ENCODE results near the gene NOL4.

Gene NOL4

GRCh38 chr18:34219651-34220050 is 5.1 kb downstream of the NOL4 start:
- TF ChIP-seq SIN3A (IDR thresholded peaks at IDR 0.05; ENCODE audit: borderline replicate concordance, insufficient read depth, low read length), result no peak

DNA sequence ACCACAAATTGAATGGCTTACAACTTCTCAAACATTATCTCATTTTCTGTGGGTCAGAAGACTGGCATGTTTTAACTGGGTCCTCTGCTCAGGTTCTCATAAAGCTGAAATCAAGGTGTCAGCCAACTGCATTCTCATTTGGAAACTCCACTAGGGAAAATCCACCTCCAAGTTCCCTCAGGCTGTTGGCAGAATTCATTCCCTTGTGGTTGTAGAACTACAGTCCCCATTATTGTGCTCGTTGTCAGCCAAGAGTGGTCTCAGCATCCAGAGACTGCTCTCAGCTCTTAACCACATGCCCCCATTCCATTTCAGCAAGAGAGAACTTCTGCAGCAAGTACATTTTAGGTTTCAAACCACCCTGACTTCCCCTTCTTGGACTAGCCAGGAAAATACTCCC is 12.2 kb downstream of the NOL4 start:
- no peak for TF ChIP-seq FOXP2 (optimal IDR thresholded peaks at IDR 0.05; ENCODE audit: borderline replicate concordance, extremely low read depth, extremely low read length, insufficient read depth)
- TF ChIP-seq POLR2AphosphoS5 (IDR thresholded peaks at IDR 0.05; ENCODE audit: low read depth, low read length), result no peak
- TF ChIP-seq, protein P1, sequence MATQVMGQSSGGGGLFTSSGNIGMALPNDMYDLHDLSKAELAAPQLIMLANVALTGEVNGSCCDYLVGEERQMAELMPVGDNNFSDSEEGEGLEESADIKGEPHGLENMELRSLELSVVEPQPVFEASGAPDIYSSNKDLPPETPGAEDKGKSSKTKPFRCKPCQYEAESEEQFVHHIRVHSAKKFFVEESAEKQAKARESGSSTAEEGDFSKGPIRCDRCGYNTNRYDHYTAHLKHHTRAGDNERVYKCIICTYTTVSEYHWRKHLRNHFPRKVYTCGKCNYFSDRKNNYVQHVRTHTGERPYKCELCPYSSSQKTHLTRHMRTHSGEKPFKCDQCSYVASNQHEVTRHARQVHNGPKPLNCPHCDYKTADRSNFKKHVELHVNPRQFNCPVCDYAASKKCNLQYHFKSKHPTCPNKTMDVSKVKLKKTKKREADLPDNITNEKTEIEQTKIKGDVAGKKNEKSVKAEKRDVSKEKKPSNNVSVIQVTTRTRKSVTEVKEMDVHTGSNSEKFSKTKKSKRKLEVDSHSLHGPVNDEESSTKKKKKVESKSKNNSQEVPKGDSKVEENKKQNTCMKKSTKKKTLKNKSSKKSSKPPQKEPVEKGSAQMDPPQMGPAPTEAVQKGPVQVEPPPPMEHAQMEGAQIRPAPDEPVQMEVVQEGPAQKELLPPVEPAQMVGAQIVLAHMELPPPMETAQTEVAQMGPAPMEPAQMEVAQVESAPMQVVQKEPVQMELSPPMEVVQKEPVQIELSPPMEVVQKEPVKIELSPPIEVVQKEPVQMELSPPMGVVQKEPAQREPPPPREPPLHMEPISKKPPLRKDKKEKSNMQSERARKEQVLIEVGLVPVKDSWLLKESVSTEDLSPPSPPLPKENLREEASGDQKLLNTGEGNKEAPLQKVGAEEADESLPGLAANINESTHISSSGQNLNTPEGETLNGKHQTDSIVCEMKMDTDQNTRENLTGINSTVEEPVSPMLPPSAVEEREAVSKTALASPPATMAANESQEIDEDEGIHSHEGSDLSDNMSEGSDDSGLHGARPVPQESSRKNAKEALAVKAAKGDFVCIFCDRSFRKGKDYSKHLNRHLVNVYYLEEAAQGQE (IDR thresholded peaks at IDR 0.05; ENCODE audit: insufficient read depth in 1 of 2, low read depth in 2 of 2, low read length in 2 of 2), result no peak
- TF ChIP-seq SIN3A (IDR thresholded peaks at IDR 0.05; ENCODE audit: borderline replicate concordance, insufficient read depth, low read length), result no peak
- TF ChIP-seq TAF1 (IDR thresholded peaks at IDR 0.05; ENCODE audit: borderline replicate concordance, insufficient read depth, low read length), result no peak

GRCh38 chr18:34207344-34207851 is 17.3 kb downstream of the NOL4 start:
- no peak for TF ChIP-seq SIN3A (IDR thresholded peaks at IDR 0.05; ENCODE audit: borderline replicate concordance, insufficient read depth, low read length)
- TF ChIP-seq TAF1 (IDR thresholded peaks at IDR 0.05; ENCODE audit: borderline replicate concordance, insufficient read depth, low read length), result no peak

DNA sequence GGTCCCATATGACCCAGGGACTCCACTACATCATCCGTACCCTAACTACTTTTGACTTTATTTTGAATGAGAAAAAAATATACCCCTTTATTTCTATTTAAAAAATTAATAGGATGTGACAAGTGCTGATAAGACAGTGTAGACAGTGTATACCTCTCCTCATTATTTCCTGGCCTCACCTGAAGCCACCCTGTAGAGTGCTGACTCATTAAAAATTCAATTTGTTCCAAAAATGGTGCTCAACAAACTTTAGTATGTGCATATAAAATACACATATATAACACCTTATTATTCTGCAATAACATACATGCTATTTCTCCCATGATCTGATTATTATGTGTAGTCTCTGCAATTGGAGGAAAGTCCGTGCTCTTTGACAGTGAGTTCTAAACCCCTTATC is 20.8 kb downstream of the NOL4 start:
- TF ChIP-seq POLR2AphosphoS5 (IDR thresholded peaks at IDR 0.05; ENCODE audit: low read depth, low read length) (no peak), FOXP2 (optimal IDR thresholded peaks at IDR 0.05; ENCODE audit: borderline replicate concordance, extremely low read depth, extremely low read length, insufficient read depth) (no peak), SIN3A (IDR thresholded peaks at IDR 0.05; ENCODE audit: borderline replicate concordance, insufficient read depth, low read length) (no peak), TAF1 (IDR thresholded peaks at IDR 0.05; ENCODE audit: borderline replicate concordance, insufficient read depth, low read length) (no peak)
- TF ChIP-seq, protein P1 (IDR thresholded peaks at IDR 0.05; ENCODE audit: insufficient read depth in 1 of 2, low read depth in 2 of 2, low read length in 2 of 2), result no peak

DNA sequence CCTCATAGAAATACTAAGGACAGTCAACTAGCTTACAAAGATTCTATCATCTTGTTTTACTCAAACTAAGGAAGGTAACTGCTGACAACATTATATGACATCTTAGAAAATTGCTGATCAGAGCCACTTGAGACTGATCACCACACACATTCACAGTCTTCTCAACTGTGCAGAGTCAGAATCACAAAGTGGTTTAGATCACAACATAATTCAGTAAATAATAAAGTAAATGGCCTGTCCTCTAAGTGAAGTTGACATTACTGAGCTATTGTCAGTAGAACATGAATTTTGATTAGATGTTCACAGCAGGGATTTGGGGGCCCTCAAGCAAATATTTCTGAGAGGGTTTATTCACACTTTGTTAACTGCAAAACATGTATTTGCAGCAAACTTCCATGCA is 28.5 kb downstream of the NOL4 start:
- TF ChIP-seq FOXP2 (optimal IDR thresholded peaks at IDR 0.05; ENCODE audit: borderline replicate concordance, extremely low read depth, extremely low read length, insufficient read depth) (no peak), TAF1 (IDR thresholded peaks at IDR 0.05; ENCODE audit: borderline replicate concordance, insufficient read depth, low read length) (no peak), POLR2AphosphoS5 (IDR thresholded peaks at IDR 0.05; ENCODE audit: low read depth, low read length) (no peak), SIN3A (IDR thresholded peaks at IDR 0.05; ENCODE audit: borderline replicate concordance, insufficient read depth, low read length) (no peak)
- TF ChIP-seq, protein P1 (IDR thresholded peaks at IDR 0.05; ENCODE audit: insufficient read depth in 1 of 2, low read depth in 2 of 2, low read length in 2 of 2), result no peak

- TF ChIP-seq FOXP2 (optimal IDR thresholded peaks at IDR 0.05; ENCODE audit: borderline replicate concordance, extremely low read depth, extremely low read length, insufficient read depth) (no peak), SIN3A (IDR thresholded peaks at IDR 0.05; ENCODE audit: borderline replicate concordance, insufficient read depth, low read length) (no peak), POLR2AphosphoS5 (IDR thresholded peaks at IDR 0.05; ENCODE audit: low read depth, low read length) (no peak), TAF1 (IDR thresholded peaks at IDR 0.05; ENCODE audit: borderline replicate concordance, insufficient read depth, low read length) (no peak)
- TF ChIP-seq, protein P1 (IDR thresholded peaks at IDR 0.05; ENCODE audit: insufficient read depth in 1 of 2, low read depth in 2 of 2, low read length in 2 of 2), result no peak
Observed at GRCh38 chr18:34194239-34194638, 30.5 kb downstream of the NOL4 start.
